HG03565 (cell line): Measurements from ENCODE around the gene TBC1D5.
"Not testable (repeated sequence)": the region's sequence is repeated elsewhere in the genome, so short reads cannot be mapped to it uniquely, and the experiment has no call there.

Source experiments
- ATAC-seq: cut with Tn5 transposase; IDR thresholded peaks from one replicate; pipeline ENCODE4 v1.9.1; 2021; ENCODE audit warnings: mild to moderate bottlenecking, moderate library complexity; ENCODE audit not compliant: unreplicated experiment

The TBC1D5 gene

GRCh38 chr3:17648630-17649355, 93.6 kb downstream of the TBC1D5 start:
- not testable (repeated sequence) for ATAC-seq

GRCh38 chr3:17645074-17645698, 97.2 kb downstream of the TBC1D5 start:
- ATAC-seq: no peak

- ATAC-seq: no peak
These were observed 98.7 kb downstream of the TBC1D5 start for GRCh38 chr3:17643691-17644090.

- ATAC-seq: no peak
These were observed 100.0 kb downstream of the TBC1D5 start for GRCh38 chr3:17642474-17642873.

GRCh38 chr3:17640466-17640865, 102.0 kb downstream of the TBC1D5 start:
- ATAC-seq: no peak

- no peak for ATAC-seq
These were observed 102.7 kb downstream of the TBC1D5 start for GRCh38 chr3:17639765-17640164.

GRCh38 chr3:17639257-17639656, 103.2 kb downstream of the TBC1D5 start:
- no peak for ATAC-seq

- ATAC-seq: no peak
These were observed 104.1 kb downstream of the TBC1D5 start for GRCh38 chr3:17638356-17638755.

GRCh38 chr3:17635675-17636074, 106.8 kb downstream of the TBC1D5 start:
- not testable (repeated sequence) for ATAC-seq

GRCh38 chr3:17634964-17635363, 107.5 kb downstream of the TBC1D5 start:
- no peak for ATAC-seq

GRCh38 chr3:17634201-17634600, 108.2 kb downstream of the TBC1D5 start:
- no peak for ATAC-seq

GRCh38 chr3:17632401-17633100, 109.9 kb downstream of the TBC1D5 start:
- no peak for ATAC-seq

GRCh38 chr3:17631609-17632008, 110.8 kb downstream of the TBC1D5 start:
- ATAC-seq: no peak

GRCh38 chr3:17629400-17629799, 113.0 kb downstream of the TBC1D5 start:
- no peak for ATAC-seq

GRCh38 chr3:17626395-17626794, 116.0 kb downstream of the TBC1D5 start:
- no peak for ATAC-seq

- no peak for ATAC-seq
These were observed 117.3 kb downstream of the TBC1D5 start for GRCh38 chr3:17625133-17625532.

GRCh38 chr3:17623464-17623863, 119.0 kb downstream of the TBC1D5 start:
- no peak for ATAC-seq

- no peak for ATAC-seq
These were observed 122.5 kb downstream of the TBC1D5 start for GRCh38 chr3:17619968-17620367.

- ATAC-seq: not testable (repeated sequence)
These were observed 129.4 kb downstream of the TBC1D5 start for GRCh38 chr3:17613017-17613416.

- ATAC-seq: no peak
These were observed 134.5 kb downstream of the TBC1D5 start for GRCh38 chr3:17607905-17608304.

GRCh38 chr3:17605934-17606333, 136.5 kb downstream of the TBC1D5 start:
- no peak for ATAC-seq

- no peak for ATAC-seq
These were observed 137.4 kb downstream of the TBC1D5 start for GRCh38 chr3:17605032-17605431.
